HL-60 (cell line): ENCODE measurements around the gene KCTD7.
"Not testable (repeated sequence)": the region's sequence is repeated elsewhere in the genome, so short reads cannot be mapped to it uniquely, and the experiment has no call there.

Experiments
- GABPA ChIP-seq: IDR thresholded peaks from 2 replicates; pipeline ENCODE4 v1.6.1; 2012; ENCODE audit warnings: low read depth
- TF ChIP-seq, protein P1 (sequence below): IDR thresholded peaks from one replicate; pipeline ENCODE4 v1.5.1; 2011; ENCODE audit warnings: low read length, control low read depth, inconsistent platforms; ENCODE audit not compliant: insufficient read depth

DNA sequence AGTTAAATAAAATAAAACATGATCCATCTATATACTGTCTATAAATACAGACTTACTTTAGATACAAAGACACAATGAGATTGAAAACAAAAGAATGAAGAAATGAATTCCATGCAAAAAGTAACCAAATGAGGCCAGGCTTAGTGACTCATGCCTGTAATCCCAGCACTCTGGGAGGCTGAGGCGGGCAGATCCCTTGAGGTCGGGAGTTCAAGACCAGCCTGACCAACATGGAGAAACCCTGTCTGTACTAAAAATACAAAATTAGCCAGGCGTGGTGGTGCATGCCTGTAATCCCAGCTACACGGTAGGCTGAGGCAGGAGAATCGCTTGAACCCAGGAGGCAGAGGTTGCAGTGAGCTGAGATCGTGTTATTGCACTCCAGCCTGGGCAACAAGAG, 59.0 kb downstream of the KCTD7 start:
- TF ChIP-seq, protein P1, sequence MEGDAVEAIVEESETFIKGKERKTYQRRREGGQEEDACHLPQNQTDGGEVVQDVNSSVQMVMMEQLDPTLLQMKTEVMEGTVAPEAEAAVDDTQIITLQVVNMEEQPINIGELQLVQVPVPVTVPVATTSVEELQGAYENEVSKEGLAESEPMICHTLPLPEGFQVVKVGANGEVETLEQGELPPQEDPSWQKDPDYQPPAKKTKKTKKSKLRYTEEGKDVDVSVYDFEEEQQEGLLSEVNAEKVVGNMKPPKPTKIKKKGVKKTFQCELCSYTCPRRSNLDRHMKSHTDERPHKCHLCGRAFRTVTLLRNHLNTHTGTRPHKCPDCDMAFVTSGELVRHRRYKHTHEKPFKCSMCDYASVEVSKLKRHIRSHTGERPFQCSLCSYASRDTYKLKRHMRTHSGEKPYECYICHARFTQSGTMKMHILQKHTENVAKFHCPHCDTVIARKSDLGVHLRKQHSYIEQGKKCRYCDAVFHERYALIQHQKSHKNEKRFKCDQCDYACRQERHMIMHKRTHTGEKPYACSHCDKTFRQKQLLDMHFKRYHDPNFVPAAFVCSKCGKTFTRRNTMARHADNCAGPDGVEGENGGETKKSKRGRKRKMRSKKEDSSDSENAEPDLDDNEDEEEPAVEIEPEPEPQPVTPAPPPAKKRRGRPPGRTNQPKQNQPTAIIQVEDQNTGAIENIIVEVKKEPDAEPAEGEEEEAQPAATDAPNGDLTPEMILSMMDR, result not testable (repeated sequence)
- TF ChIP-seq GABPA, result not testable (repeated sequence)
